ENCODE data around the gene OAF.

The OAF gene

GRCh38 chr11:120227228-120227852, 16.5 kb downstream of the OAF start:
- TF ChIP-seq ZBTB7A (IDR thresholded peaks at IDR 0.05; ENCODE audit: low read depth), result no peak
- TF ChIP-seq EP300 (IDR thresholded peaks at IDR 0.05; ENCODE audit: borderline replicate concordance), result no peak
- no peak for TF ChIP-seq TCF12 (IDR thresholded peaks at IDR 0.05; ENCODE audit: low read depth)
- no peak for TF ChIP-seq NFIC (IDR thresholded peaks at IDR 0.05)
- no peak for TF ChIP-seq FOXM1 (IDR thresholded peaks at IDR 0.05; ENCODE audit: borderline replicate concordance, low read depth)
- no peak for TF ChIP-seq CEBPB (IDR thresholded peaks at IDR 0.05)
- no peak for TF ChIP-seq RAD21 (IDR thresholded peaks at IDR 0.05; ENCODE audit: low read depth)
- TF ChIP-seq, protein P1, sequence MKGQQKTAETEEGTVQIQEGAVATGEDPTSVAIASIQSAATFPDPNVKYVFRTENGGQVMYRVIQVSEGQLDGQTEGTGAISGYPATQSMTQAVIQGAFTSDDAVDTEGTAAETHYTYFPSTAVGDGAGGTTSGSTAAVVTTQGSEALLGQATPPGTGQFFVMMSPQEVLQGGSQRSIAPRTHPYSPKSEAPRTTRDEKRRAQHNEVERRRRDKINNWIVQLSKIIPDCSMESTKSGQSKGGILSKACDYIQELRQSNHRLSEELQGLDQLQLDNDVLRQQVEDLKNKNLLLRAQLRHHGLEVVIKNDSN (IDR thresholded peaks at IDR 0.05), result no peak
- no peak for TF ChIP-seq YY1 (IDR thresholded peaks at IDR 0.05; ENCODE audit: low read depth)
- no peak for TF ChIP-seq CREB1 (IDR thresholded peaks at IDR 0.05; ENCODE audit: low read depth)
- TF ChIP-seq TEAD4 (IDR thresholded peaks at IDR 0.05), result no peak
- TF ChIP-seq REST (IDR thresholded peaks at IDR 0.05; ENCODE audit: low read depth), result no peak
- TF ChIP-seq TAF1 (IDR thresholded peaks at IDR 0.05; ENCODE audit: low read depth), result no peak
- TF ChIP-seq EGR1 (IDR thresholded peaks at IDR 0.05), result no peak
- TF ChIP-seq MAX (IDR thresholded peaks at IDR 0.05), result no peak

- TF ChIP-seq YY1 (IDR thresholded peaks at IDR 0.05; ENCODE audit: low read depth) (no peak), CEBPB (IDR thresholded peaks at IDR 0.05) (no peak), TAF1 (IDR thresholded peaks at IDR 0.05; ENCODE audit: low read depth) (no peak), TEAD4 (IDR thresholded peaks at IDR 0.05) (no peak), NFIC (IDR thresholded peaks at IDR 0.05) (no peak), EGR1 (IDR thresholded peaks at IDR 0.05) (no peak), FOXM1 (IDR thresholded peaks at IDR 0.05; ENCODE audit: borderline replicate concordance, low read depth) (no peak)
Observed at GRCh38 chr11:120228794-120229384, 18.1 kb downstream of the OAF start.

GRCh38 chr11:120229451-120230424, 18.9 kb downstream of the OAF start:
- no peak for TF ChIP-seq EP300 (IDR thresholded peaks at IDR 0.05; ENCODE audit: borderline replicate concordance)
- no peak for TF ChIP-seq TAF1 (IDR thresholded peaks at IDR 0.05; ENCODE audit: low read depth)
- peak; percentile 67 for TF ChIP-seq RAD21 (IDR thresholded peaks at IDR 0.05; ENCODE audit: low read depth)

DNA sequence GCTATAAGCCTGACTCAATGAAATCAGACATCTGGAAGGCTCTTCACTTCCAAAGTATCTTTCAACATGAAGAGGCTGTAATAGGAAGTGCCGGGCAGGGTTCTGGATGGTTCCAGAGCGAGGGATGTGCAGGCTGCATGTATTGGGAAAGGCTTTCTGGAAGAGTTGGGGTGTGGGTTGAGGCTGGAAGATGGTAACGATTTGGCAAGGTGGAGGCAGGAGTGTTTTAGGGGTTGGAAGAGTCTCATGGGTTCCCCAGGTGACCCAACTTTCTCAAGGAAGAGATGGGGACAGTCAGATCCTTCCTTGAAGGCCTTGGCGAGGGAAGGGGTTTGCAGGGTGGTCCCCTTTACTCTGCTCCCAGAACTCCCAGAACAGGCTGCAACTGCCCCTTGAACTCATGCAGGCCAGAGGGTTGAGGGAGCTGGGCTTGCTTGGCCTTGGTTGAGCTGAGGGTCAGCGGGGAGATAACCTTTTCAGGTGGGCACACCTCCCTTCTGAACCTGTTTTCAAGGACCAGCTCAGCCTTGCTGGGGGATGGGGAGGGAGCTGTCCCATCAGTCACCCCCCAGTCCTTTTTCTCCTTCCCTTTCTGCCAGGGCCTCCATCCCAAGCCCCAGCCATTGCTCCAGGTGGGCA, 19.7 kb downstream of the OAF start:
- TF ChIP-seq REST (IDR thresholded peaks at IDR 0.05; ENCODE audit: low read depth) (no peak), ZBTB7A (IDR thresholded peaks at IDR 0.05; ENCODE audit: low read depth) (no peak), TEAD4 (IDR thresholded peaks at IDR 0.05) (no peak), RAD21 (IDR thresholded peaks at IDR 0.05; ENCODE audit: low read depth) (no peak), CEBPB (IDR thresholded peaks at IDR 0.05) (no peak), EGR1 (IDR thresholded peaks at IDR 0.05) (no peak), TCF12 (IDR thresholded peaks at IDR 0.05; ENCODE audit: low read depth) (no peak), YY1 (IDR thresholded peaks at IDR 0.05; ENCODE audit: low read depth) (no peak), NFIC (IDR thresholded peaks at IDR 0.05) (no peak), FOXM1 (IDR thresholded peaks at IDR 0.05; ENCODE audit: borderline replicate concordance, low read depth) (no peak), EP300 (IDR thresholded peaks at IDR 0.05; ENCODE audit: borderline replicate concordance) (no peak), MAX (IDR thresholded peaks at IDR 0.05) (no peak), TAF1 (IDR thresholded peaks at IDR 0.05; ENCODE audit: low read depth) (no peak), CREB1 (IDR thresholded peaks at IDR 0.05; ENCODE audit: low read depth) (no peak)
- TF ChIP-seq, protein P1 (IDR thresholded peaks at IDR 0.05), result no peak

- TF ChIP-seq ZBTB7A (IDR thresholded peaks at IDR 0.05; ENCODE audit: low read depth), result no peak
- TF ChIP-seq EP300 (IDR thresholded peaks at IDR 0.05; ENCODE audit: borderline replicate concordance), result no peak
- TF ChIP-seq REST (IDR thresholded peaks at IDR 0.05; ENCODE audit: low read depth), result no peak
- no peak for TF ChIP-seq YY1 (IDR thresholded peaks at IDR 0.05; ENCODE audit: low read depth)
- TF ChIP-seq TCF12 (IDR thresholded peaks at IDR 0.05; ENCODE audit: low read depth), result no peak
- no peak for TF ChIP-seq TAF1 (IDR thresholded peaks at IDR 0.05; ENCODE audit: low read depth)
- TF ChIP-seq TEAD4 (IDR thresholded peaks at IDR 0.05), result no peak
- no peak for TF ChIP-seq RAD21 (IDR thresholded peaks at IDR 0.05; ENCODE audit: low read depth)
- TF ChIP-seq, protein P1 (IDR thresholded peaks at IDR 0.05), result no peak
- TF ChIP-seq MAX (IDR thresholded peaks at IDR 0.05), result no peak
Observed at GRCh38 chr11:120231963-120232362, 21.1 kb downstream of the OAF start.
